Stimulated activated naive CD8-positive, alpha-beta T cell treated with anti-CD3 and anti-CD28 coated beads, Interleukin-15, Interleukin-2, amounts not matched to agents 100 U/mL and 50 U/mL, for 24 hours (primary cell): ENCODE results near the gene IQGAP3.
A peak's percentile ranks its signal among the peaks of the same experiment; 100 is the strongest.

Source experiments
- ATAC-seq: fragments of 150-1000 bp; cut with Tn5 transposase; one replicate; pipeline ENCODE4 v1.10.0; 2021
- DNase-seq: peaks from one replicate; pipeline ENCODE4 v3.0.0; 2021

Gene IQGAP3

GRCh38 chr1:156495401-156496140 is 76.8 kb downstream of the IQGAP3 start:
- ATAC-seq, result no peak
- DNase-seq, result no peak

GRCh38 chr1:156494309-156494895 is 78.0 kb downstream of the IQGAP3 start:
- ATAC-seq (no peak), DNase-seq (no peak)

- no peak for DNase-seq
- peak; percentile 7 for ATAC-seq
Measured at GRCh38 chr1:156493742-156494141, 78.6 kb downstream of the IQGAP3 start.

- DNase-seq, result no peak
Measured at GRCh38 chr1:156493154-156493631, 79.2 kb downstream of the IQGAP3 start.

GRCh38 chr1:156492591-156493080 is 79.7 kb downstream of the IQGAP3 start:
- ATAC-seq (no peak), DNase-seq (no peak)

More at GRCh38 chr1:156493154-156493631, 79.2 kb downstream of the IQGAP3 start:
- no peak for ATAC-seq

- DNase-seq (no peak), ATAC-seq (no peak)
Measured at GRCh38 chr1:156492013-156492590, 80.3 kb downstream of the IQGAP3 start.

- ATAC-seq (no peak), DNase-seq (no peak)
Measured at GRCh38 chr1:156491151-156491949, 81.0 kb downstream of the IQGAP3 start.

GRCh38 chr1:156490401-156491032 is 81.8 kb downstream of the IQGAP3 start:
- ATAC-seq, result no peak
- no peak for DNase-seq

- DNase-seq (no peak), ATAC-seq (no peak)
Measured at GRCh38 chr1:156489935-156490293, 82.5 kb downstream of the IQGAP3 start.

GRCh38 chr1:156489166-156489934 is 83.0 kb downstream of the IQGAP3 start:
- ATAC-seq, result peak; percentile 20

GRCh38 chr1:156488566-156489165 is 83.7 kb downstream of the IQGAP3 start:
- peak; percentile 60 for ATAC-seq
- no peak for DNase-seq

More at GRCh38 chr1:156489166-156489934, 83.0 kb downstream of the IQGAP3 start:
- no peak for DNase-seq

- peak; percentile 58 for DNase-seq
- ATAC-seq, result peak; percentile 71
Measured at GRCh38 chr1:156487862-156488261, 84.5 kb downstream of the IQGAP3 start.

GRCh38 chr1:156486421-156487344 is 85.7 kb downstream of the IQGAP3 start:
- ATAC-seq (no peak), DNase-seq (no peak)

GRCh38 chr1:156485984-156486383 is 86.4 kb downstream of the IQGAP3 start:
- ATAC-seq (no peak), DNase-seq (no peak)

GRCh38 chr1:156484480-156485058 is 87.8 kb downstream of the IQGAP3 start:
- DNase-seq (no peak), ATAC-seq (no peak)

- ATAC-seq, result no peak
Measured at GRCh38 chr1:156483397-156483796, 89.0 kb downstream of the IQGAP3 start.

GRCh38 chr1:156482276-156482675 is 90.1 kb downstream of the IQGAP3 start:
- ATAC-seq, result no peak
- DNase-seq, result no peak

More at GRCh38 chr1:156483397-156483796, 89.0 kb downstream of the IQGAP3 start:
- DNase-seq, result no peak

- DNase-seq (no peak), ATAC-seq (peak; percentile 28)
Measured at GRCh38 chr1:156481527-156481926, 90.8 kb downstream of the IQGAP3 start.
